B cell (primary cell): ENCODE results near the gene MAZ. TPM values are rescaled to one million over a fixed set of nuclear protein-coding genes. Genes with fewer than 3 reads are reported as not detected.

Experiments
- ATAC-seq: fragments of 200-7000 bp; cut with Tn5 transposase; one replicate; pipeline ENCODE4 v1.10.0; 2021; ENCODE audit warnings: low read depth, mild to moderate bottlenecking, moderate number of reproducible peaks, moderate library complexity
- CTCF ChIA-PET: fragments of 350-600 bp; sonication (Branson Sonifier 250); formaldehyde crosslinking; loops from one replicate; lab custom pipeline; 2021; ENCODE audit warnings: antibody characterized with exemption, inconsistent platforms; lab: Charles Lee
- POLR2A ChIA-PET: fragments of 350-600 bp; sonication (Branson Sonifier 250); formaldehyde crosslinking; loops from one replicate; lab custom pipeline; 2021; ENCODE audit warnings: antibody characterized with exemption; lab: Charles Lee
- DNase-seq: peaks from one replicate; pipeline ENCODE4 v3.0.0; 2013
- H2AFZ ChIP-seq: 2 replicates; pipeline ENCODE4 v1.6.1; 2012; ENCODE audit warnings: mild to moderate bottlenecking, low read depth, low read length; ENCODE audit not compliant: insufficient read depth, poor library complexity, severe bottlenecking
- H3K27ac ChIP-seq, 2 donors: 1 replicate in 1 of 2; 2 replicates in 1 of 2; pipeline ENCODE4 v1.5.1; 2012 to 2013; ENCODE audit warnings: low read length in 2 of 2, mild to moderate bottlenecking in 2 of 2, moderate library complexity in 1 of 2
- H3K27me3 ChIP-seq, 4 experiments: fragments of 200-600 bp in 1 of 4; sonication (generic) in 1 of 4; replicated peaks in 1 of 4; 1 replicate in 2 of 4; 2 replicates in 2 of 4; pipeline versions ENCODE4 v1.6.1 to v1.7.0; 2013 to 2016; ENCODE audit warnings: low read length in 3 of 4, mild to moderate bottlenecking in 2 of 4, mixed read lengths in 1 of 4, moderate library complexity in 1 of 4; ENCODE audit not compliant: insufficient read depth in 4 of 4, control insufficient read depth in 3 of 4; ENCODE audit errors: control extremely low read depth in 1 of 4
- H3K36me3 ChIP-seq, 2 experiments: replicated peaks in 1 of 2; 1 replicate in 1 of 2; 2 replicates in 1 of 2; pipeline versions ENCODE4 v1.6.1 to v1.7.1; 2013; ENCODE audit warnings: low read length in 1 of 2; ENCODE audit not compliant: insufficient read depth in 2 of 2, control insufficient read depth in 1 of 2; ENCODE audit errors: control extremely low read depth in 1 of 2, extremely low read depth in 1 of 2
- H3K4me1 ChIP-seq, 2 donors: fragments of 200-600 bp in 1 of 2; sonication (generic) in 1 of 2; 1 replicate in 1 of 2; 2 replicates in 1 of 2; pipeline versions ENCODE4 v1.5.1 to v1.6.1; 2013 to 2017; ENCODE audit warnings: low read length in 2 of 2; ENCODE audit not compliant: control insufficient read depth in 2 of 2, insufficient read depth in 2 of 2
- H3K4me2 ChIP-seq: replicated peaks from 2 replicates; pipeline ENCODE3; 2012; ENCODE audit warnings: mild to moderate bottlenecking, low read depth, low read length; ENCODE audit not compliant: poor library complexity, severe bottlenecking
- H3K4me3 ChIP-seq, 5 experiments: fragments of 200-600 bp in 1 of 5; sonication (generic) in 1 of 5; 1 replicate in 3 of 5; 2 replicates in 2 of 5; pipeline versions ENCODE4 v1.5.1 to v1.7.0; 2011 to 2016; ENCODE audit warnings: low read length in 4 of 5, mild to moderate bottlenecking in 4 of 5, low read depth in 2 of 5, control low read depth in 1 of 5, moderate library complexity in 1 of 5; ENCODE audit not compliant: insufficient read depth in 1 of 5; ENCODE audit errors: control extremely low read depth in 1 of 5, extremely low read depth in 1 of 5
- H3K79me2 ChIP-seq: fragments of 200-600 bp; sonication (generic); one replicate; pipeline ENCODE4 v1.6.0; 2016; ENCODE audit warnings: low read length; ENCODE audit not compliant: control insufficient read depth, insufficient read depth
- H3K9ac ChIP-seq: fragments of 200-600 bp; sonication (generic); 2 replicates; pipeline ENCODE4 v1.6.1; 2017; ENCODE audit warnings: mild to moderate bottlenecking, low read length, moderate library complexity
- H3K9me3 ChIP-seq, 3 donors: one replicate each; pipeline versions ENCODE4 v1.6.1 to v1.7.1; 2013; ENCODE audit warnings: low read length in 2 of 3; ENCODE audit not compliant: control insufficient read depth in 2 of 3, insufficient read depth in 1 of 3; ENCODE audit errors: control extremely low read depth in 1 of 3
- H4K20me1 ChIP-seq: 2 replicates; pipeline ENCODE4 v1.6.0; 2012; ENCODE audit warnings: mild to moderate bottlenecking, low read length; ENCODE audit not compliant: insufficient read depth, control insufficient read depth, poor library complexity, severe bottlenecking
- H3K27ac Mint-ChIP-seq: one replicate; pipeline ENCODE4 v1.8.0; 2021; ENCODE audit warnings: mixed read lengths
- H3K27me3 Mint-ChIP-seq: one replicate; pipeline ENCODE4 v1.8.0; 2021; ENCODE audit warnings: mixed read lengths
- H3K4me1 Mint-ChIP-seq: one replicate; pipeline ENCODE4 v1.8.0; 2021; ENCODE audit warnings: mixed read lengths
- H3K4me3 Mint-ChIP-seq: one replicate; pipeline ENCODE4 v1.8.0; 2021; ENCODE audit warnings: mixed read lengths
- H3K9me3 Mint-ChIP-seq: one replicate; pipeline ENCODE4 v1.8.0; 2022; ENCODE audit warnings: mixed read lengths; ENCODE audit not compliant: insufficient read depth
- EZH2 ChIP-seq: IDR thresholded peaks from 2 replicates; pipeline ENCODE4 v1.6.1; 2012; ENCODE audit warnings: borderline replicate concordance, low read depth, mild to moderate bottlenecking, moderate library complexity, low read length; ENCODE audit not compliant: insufficient read depth, poor library complexity, severe bottlenecking
- WGBS: methylation state at CpG from one replicate; pipeline ENCODE4 v1.1.5; 2013; ENCODE audit warnings: missing lambda C conversion rate; ENCODE audit not compliant: insufficient coverage; 5-methylcytosine and 5-hydroxymethylcytosine counted together
- intact Hi-C: fragments of 100-400 bp; cut with micrococcal nuclease; formaldehyde crosslinking; loops from one replicate; pipeline ENCODE4 v1.10.0; 2022
- polyA plus RNA-seq: library from polyadenylated mRNA; depleted of rRNA; stranded (reverse); fragments of >200 nt; gene quantifications from 2 replicates; pipeline ENCODE4 v1.2.3, GENCODE V29; 2012
- total RNA-seq, 2 donors: library from RNA; stranded (reverse); fragments of 120-200 nt in 1 of 2; gene quantifications; 1 replicate in 1 of 2; 2 replicates in 1 of 2; pipeline versions ENCODE4 v1.2.3 to v1.2.4, GENCODE V29; 2013 to 2022
- TF ChIP-seq, protein P1 (sequence below): fragments of 200-600 bp; IDR thresholded peaks from one replicate; pipeline ENCODE4 v1.8.0; 2022; ENCODE audit warnings: antibody characterized with exemption, mild to moderate bottlenecking

Gene MAZ
- total and polyA plus RNA-seq, 2 donors (not counting 1 experiment from before 2014, with no cell fraction given): 170 to 198 TPM

DNA sequence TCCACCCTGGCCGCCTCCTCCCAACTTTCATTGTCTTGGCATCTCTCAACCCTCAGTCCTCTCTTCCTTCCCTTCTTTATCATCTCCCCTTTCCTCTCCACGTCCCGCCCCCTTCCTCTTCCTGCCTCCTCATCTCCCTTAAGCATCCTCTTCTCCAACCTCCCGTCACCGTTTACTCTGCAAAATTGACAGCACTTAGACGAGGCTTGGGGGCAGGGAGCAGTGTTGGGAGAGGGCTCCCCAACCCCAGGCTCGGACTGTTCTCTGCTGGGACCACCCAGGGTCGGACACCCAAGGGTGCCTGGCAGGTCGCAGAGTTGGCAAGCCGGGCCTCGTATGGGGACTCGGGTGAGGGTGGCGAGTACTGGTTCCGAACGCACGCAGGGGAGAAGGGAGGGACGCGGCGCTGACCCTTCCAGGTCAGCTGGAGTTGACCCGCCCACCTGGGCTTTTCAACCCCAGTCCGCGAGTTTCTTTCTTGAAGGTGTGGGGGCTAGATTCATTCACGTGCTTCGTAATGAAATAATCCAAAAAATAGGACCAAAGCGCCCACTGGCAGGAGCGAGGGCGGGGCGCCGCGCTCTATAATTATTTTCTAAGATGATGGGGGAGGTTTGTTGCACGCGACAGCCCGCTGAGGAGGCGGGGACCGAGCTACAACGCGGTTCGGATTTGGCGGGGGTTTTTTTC lies 8.8 kb downstream of the MAZ start:
- H3K79me2 ChIP-seq: peaks cover 45% of the 10 kb centered on the region
- no peak for ATAC-seq

More for the DNA sequence above, 8.8 kb downstream of the MAZ start:
- Histone ChIP-seq H3K9ac (peak overlapping the region; percentile 69), H3K36me3 (peaks cover 2 to 25% of the 10 kb centered on the region in 2 experiments), H3K4me1 (peaks cover 43 to 62% of the 10 kb centered on the region in 2 donors), H3K27ac (peak overlapping the region in 1 of 2 donors; percentile 88), H2AFZ (peak overlapping the region; percentile 90), H4K20me1 (peaks cover 45% of the 10 kb centered on the region), H3K9me3 (peaks cover 0 to 5% (median 0%) of the 10 kb centered on the region in 3 donors), H3K4me2 (peak overlapping the region; percentile 87), H3K4me3 (peak overlapping the region; percentile 73 to 93 (median 84)), H3K27me3 (peaks cover 0 to 13% (median 5%) of the 10 kb centered on the region in 4 experiments)
- WGBS: 6% methylated on average over 23 of the region's 39 CpGs
- ChIA-PET CTCF (interaction anchor here (0.7 to 5.7 kb wide), 14 partner anchors 8 to 139 kb away, joined by 3 to 66 read pairs (median 6); partner anchors contain the start of genes KIF22 and MAZ), POLR2A (interaction anchor here (0.6 to 2.8 kb wide), 8 partner anchors 8 to 260 kb away, joined by 3 to 31 read pairs (median 12); partner anchors contain the start of genes KIF22, MAZ and PPP4C)
- Mint-ChIP-seq H3K4me1 (peaks cover 65% of the 10 kb centered on the region), H3K9me3 (no peaks in the 10 kb centered on the region), H3K4me3 (peak overlapping the region; percentile 97), H3K27me3 (no peaks in the 10 kb centered on the region), H3K27ac (peak overlapping the region; percentile 83)
- no peak for TF ChIP-seq EZH2
- TF ChIP-seq, protein P1, sequence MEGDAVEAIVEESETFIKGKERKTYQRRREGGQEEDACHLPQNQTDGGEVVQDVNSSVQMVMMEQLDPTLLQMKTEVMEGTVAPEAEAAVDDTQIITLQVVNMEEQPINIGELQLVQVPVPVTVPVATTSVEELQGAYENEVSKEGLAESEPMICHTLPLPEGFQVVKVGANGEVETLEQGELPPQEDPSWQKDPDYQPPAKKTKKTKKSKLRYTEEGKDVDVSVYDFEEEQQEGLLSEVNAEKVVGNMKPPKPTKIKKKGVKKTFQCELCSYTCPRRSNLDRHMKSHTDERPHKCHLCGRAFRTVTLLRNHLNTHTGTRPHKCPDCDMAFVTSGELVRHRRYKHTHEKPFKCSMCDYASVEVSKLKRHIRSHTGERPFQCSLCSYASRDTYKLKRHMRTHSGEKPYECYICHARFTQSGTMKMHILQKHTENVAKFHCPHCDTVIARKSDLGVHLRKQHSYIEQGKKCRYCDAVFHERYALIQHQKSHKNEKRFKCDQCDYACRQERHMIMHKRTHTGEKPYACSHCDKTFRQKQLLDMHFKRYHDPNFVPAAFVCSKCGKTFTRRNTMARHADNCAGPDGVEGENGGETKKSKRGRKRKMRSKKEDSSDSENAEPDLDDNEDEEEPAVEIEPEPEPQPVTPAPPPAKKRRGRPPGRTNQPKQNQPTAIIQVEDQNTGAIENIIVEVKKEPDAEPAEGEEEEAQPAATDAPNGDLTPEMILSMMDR: no peak
- DNase-seq: no peak
- intact Hi-C loops: loop anchor here (5.0 to 10.0 kb wide), 2 partner anchors 157 to 220 kb away; partner anchors contain the start of gene TAOK2
